Neural cell (in vitro differentiated cells): ENCODE data around the gene MYO10.

Source experiments
- EP300 ChIP-seq: fragments of 450-650 bp; conservative IDR thresholded peaks from 2 replicates; pipeline ENCODE4 v1.6.1; 2014; ENCODE audit warnings: antibody characterized with exemption, mild to moderate bottlenecking, moderate library complexity; ENCODE audit not compliant: poor library complexity, severe bottlenecking
- EZH2 ChIP-seq: fragments of 200-600, 300-800 bp; shearing (Covaris generic), sonication (generic); IDR thresholded peaks from 2 replicates; pipeline ENCODE4 v1.6.1; 2014; ENCODE audit warnings: antibody characterized with exemption, low read length, borderline replicate concordance, mild to moderate bottlenecking; ENCODE audit not compliant: insufficient read depth, poor library complexity, severe bottlenecking
- RAD21 ChIP-seq: fragments of 450-650 bp; conservative IDR thresholded peaks from 2 replicates; pipeline ENCODE4 v1.6.1; 2014; ENCODE audit warnings: antibody characterized with exemption, mild to moderate bottlenecking, moderate library complexity
- TF ChIP-seq, protein P1 (sequence below): IDR thresholded peaks from 2 replicates; pipeline ENCODE4 v1.6.1; 2012; ENCODE audit warnings: borderline replicate concordance

GRCh38 chr5:16970260-16970659 is 34.2 kb upstream of the MYO10 start:
- TF ChIP-seq RAD21 (no peak), EZH2 (no peak), EP300 (no peak)
- TF ChIP-seq, protein P1, sequence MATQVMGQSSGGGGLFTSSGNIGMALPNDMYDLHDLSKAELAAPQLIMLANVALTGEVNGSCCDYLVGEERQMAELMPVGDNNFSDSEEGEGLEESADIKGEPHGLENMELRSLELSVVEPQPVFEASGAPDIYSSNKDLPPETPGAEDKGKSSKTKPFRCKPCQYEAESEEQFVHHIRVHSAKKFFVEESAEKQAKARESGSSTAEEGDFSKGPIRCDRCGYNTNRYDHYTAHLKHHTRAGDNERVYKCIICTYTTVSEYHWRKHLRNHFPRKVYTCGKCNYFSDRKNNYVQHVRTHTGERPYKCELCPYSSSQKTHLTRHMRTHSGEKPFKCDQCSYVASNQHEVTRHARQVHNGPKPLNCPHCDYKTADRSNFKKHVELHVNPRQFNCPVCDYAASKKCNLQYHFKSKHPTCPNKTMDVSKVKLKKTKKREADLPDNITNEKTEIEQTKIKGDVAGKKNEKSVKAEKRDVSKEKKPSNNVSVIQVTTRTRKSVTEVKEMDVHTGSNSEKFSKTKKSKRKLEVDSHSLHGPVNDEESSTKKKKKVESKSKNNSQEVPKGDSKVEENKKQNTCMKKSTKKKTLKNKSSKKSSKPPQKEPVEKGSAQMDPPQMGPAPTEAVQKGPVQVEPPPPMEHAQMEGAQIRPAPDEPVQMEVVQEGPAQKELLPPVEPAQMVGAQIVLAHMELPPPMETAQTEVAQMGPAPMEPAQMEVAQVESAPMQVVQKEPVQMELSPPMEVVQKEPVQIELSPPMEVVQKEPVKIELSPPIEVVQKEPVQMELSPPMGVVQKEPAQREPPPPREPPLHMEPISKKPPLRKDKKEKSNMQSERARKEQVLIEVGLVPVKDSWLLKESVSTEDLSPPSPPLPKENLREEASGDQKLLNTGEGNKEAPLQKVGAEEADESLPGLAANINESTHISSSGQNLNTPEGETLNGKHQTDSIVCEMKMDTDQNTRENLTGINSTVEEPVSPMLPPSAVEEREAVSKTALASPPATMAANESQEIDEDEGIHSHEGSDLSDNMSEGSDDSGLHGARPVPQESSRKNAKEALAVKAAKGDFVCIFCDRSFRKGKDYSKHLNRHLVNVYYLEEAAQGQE: no peak
